ENCODE measurements around the gene PRKCZ.
A peak's percentile ranks its signal among the peaks of the same experiment; 100 is the strongest.

Gene PRKCZ

DNA sequence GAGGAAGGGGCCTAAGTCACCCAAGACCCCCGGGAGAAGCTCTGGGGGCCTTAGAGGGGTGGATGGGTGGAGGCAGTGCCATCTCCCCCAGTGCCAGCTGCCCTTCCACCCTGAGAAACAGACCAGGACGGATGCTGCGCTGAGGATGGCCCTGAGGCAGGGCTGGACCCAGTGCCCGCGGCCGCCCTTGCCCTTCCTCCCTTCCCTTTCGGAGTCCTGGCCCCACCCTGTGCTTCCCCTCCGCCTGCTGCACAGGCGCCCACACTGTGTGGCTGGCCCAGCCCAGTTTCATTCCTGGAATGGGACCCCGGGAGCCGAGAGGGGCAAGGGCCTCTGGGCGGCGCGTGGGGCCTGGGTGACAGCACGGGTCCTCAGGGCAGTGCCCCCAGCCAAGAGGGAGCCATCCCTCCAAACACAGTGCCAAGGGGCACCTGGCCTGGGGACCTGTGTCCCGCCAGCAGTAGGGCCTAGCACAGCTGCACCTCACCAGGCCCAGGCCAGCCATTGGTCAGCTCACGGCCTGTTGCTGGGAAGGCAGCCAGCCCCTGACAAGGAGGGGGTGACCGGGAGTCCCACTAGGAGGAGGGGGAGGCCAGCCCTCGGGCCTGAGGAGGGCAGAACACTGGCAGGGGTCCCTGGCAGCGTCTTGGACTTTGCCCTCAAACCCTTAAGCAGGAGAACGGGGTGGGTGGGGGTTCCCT lies 164.5 kb downstream of the PRKCZ start:
- no peak for DNase-seq

DNA sequence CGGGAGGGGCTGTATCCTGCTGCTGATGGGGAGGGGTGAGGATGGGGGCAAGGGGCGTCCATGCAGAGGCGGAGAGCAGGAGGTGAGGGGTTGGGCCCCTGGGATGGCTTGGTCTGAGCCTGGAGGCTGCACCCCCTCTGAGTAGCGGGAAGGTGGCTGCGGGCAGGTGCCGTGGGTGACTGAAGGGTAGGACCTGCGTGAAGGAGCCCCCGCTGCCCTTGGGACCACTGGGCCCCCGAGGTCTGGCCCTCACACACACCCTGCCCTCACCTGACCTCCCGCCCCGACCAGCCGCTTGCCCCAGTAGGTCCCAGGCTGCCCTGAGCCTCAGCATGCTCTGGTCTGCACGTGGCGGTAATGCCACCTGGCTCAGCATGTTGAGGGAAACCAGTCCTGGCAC lies 165.1 kb downstream of the PRKCZ start:
- no peak for DNase-seq

DNA sequence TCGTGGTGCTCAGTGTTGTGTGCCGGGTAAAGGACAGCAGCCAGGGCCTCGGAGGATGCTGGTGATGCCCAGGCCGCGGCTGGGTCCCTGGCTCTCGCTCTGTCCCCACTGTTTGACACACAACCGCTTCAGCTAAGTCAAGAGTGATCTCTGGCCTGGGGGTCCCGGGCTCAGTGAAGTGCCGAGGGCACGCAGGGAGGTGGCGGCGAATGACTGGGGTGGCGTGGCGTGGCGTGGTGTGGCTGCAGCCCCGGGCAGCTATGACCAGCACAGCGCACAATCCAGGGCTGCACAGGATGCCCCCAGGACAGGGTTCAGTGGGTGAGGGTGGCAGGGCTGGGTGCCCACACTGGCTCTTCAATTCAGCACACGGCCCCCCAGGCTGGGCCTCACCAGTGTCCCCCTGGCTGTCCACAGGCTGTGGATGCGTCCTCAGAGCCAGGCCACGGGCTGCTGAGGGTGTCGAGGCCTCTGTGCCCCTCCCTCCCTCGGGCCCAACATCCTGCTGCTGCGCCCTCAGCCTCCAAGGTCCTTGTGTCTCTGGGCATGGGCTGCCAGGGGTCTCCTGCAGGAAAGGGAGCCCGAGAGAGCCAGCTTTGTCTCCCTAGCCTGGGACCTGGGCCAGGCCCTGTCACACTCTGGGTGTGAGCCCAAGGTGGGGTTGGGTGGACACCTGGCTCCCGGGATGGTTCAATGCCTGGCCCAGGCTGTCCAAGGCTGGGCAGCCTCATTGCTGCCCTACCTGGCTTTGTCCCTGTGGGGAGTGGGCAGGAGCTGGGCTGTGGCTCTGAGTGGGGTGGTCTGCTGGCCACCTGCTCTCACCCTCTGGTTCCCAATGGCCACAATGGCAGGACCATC lies 165.9 kb downstream of the PRKCZ start:
- DNase-seq: no peak

DNA sequence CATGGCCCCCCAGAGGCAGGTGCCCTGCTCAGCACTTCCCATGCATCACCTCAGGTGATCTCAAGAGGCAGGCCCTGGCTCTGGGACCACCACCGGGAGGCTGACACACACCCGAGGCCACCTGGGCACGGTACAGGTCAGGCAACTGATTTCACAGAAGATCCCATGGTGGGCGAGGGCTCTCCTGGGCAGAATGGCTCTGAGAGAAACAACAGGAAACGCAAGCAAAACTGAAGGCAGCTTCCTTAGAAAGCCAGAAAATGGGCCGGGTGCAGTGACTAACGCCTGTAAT lies 166.5 kb downstream of the PRKCZ start:
- no peak for DNase-seq

DNA sequence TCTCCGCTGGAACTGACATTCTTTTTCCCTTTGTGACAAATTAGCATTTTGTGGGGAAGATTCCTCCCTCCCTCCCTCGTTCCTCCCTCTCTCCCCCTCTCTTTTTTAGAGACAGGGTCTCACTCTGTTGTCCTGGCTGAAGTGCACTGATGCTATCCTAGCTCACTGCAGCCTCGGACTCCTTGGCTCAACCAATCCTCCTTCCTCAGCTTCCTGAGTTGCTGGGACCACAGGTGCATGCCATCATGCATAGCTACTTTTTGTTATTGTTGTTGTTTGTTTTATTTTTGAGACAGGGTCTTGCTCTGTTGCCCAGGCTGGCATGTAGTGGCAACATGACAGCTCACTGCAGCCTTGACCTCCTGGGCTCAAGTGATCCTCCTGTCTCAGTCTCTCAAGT lies 171.1 kb downstream of the PRKCZ start:
- DNase-seq: no peak

DNA sequence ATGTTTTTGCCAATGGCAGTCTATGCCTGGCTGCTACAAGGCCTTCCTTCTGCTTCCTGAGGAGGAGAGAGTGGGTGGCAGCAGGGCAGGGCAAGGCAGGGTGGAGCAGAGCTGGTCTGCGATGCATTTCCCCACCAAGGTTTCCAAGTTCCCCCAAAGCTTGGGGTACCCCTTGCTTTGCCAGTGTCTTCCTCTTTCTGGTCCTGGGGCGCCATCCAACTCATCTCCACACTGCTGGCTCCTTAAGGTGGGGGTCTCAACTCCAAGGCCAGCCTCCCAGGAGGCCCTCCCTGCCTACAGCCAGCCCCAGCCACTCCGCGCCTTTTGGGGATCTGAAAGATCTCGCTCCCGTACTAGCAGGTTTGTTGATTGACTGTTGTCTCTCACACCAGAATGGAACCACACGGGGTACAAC lies 174.0 kb downstream of the PRKCZ start:
- no peak for DNase-seq

DNA sequence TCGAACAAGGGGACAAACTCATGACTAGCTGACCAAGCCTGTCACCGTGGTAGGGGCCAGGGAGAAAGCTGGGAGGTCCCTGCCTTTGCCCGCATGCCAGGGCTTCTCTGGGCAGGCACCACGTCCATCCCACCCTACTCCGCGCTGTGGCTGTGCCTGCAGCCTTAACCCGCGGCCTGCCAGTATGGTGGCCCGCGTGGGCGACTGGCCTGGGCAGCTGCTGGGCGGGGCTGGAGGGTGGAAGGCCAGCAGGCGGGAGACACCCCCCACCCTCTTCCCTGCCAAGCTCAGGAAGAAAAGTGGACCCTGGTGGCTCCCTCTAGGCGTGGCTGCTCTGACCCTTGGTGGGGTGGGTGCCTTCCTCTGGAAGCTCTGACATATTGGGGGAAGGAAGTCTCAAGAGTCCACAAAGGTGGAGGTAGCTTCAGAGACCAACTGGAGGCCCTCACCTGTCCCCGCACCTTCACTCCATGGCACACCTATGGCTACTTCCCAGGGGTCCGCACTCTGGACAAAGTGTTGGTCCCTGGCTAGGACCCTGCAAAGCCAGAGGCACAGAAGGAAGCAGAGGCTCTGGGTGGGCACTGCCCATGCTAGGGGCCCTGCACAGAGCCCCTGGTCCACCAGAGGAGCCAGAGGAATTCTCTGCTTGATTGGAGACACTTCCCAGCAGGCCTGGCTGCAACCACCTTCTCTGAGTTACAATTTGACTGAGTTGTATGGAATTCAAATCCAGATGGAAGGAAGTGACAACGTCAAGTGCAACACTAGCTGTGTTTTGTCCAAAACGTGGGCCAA lies 174.6 kb downstream of the PRKCZ start:
- DNase-seq: no peak

DNA sequence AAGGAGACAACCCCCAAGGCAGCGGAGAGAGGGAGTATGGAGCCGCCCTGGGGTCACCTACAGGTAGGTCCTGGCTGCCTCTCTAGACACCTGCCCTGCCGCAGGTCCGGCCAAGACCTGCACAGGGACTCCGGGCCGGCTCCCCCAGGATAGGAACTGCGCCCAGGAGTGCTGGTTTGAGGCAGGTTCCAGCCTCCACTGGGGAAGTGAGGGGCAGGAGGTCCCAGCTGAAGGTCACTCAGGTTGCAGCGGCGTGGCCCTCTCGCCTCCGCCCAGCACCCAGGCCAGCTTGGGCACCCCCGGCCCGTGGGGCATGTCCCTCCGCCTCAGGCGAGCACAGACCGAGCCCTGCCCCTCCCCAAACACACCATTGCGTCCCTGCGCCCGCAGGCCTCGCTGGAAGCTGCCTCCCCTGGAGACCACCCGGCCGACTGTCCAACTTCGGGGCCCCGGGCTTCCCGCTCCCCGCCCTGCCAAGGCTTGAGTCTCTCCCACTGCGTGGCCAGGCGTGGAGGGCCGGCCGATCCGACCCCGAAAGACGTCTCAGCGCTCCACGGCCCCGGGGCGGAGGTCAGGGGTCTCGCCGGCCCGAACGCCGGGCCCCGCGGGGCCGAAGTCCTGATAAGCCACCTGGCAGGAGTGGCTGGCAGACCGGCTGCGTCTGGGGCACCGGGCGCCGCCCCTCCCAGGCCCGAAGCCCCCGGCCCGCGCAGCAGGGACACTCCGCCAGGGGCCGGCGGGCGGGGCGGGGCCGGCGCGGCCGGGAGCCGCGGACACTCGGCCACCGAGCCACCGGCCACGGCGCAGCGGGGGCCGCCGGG lies 176.5 kb downstream of the PRKCZ start:
- no peak for DNase-seq

DNA sequence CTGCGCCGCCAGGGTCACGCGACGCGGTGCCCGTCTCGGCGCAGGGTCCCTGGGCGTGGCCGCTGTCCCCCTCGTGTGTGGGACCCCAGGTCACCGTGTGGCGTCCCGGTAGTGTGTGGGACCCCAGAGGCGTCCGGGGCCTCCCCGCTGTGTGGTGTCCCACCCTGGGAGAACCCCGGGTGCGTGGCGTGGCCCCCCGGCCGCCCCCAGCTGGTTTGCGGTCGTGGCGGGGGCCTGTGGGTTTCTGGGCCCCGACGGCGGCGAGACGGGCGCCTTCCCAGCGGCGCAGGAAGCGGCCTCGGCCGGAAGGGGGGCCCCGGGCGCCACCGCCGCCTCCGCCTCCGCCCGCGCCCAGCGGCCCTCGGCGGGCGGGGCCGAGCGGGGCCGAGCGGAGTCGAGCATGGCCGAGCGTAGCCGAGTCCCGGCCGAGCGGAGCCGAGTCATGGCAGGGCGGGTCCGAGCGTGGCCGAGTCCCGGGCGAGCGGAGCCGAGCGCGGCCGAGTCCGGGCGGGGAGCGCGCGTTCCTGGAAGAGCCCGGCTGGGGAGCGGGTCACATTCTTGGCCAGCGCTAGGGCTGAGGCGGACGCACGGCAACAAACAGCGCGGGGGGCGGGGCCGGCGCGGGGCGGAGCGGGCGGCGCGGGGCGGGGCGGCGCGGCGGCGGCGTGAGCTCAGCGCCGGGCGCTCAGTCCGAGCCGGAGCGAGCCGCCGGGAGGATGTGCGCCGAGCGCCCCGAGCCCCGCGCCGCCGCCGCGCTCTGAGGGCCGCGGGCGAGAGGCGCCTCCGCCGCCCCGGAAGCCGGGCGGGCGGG lies 177.3 kb downstream of the PRKCZ start:
- DNase-seq: peak; percentile 92 to 95

DNA sequence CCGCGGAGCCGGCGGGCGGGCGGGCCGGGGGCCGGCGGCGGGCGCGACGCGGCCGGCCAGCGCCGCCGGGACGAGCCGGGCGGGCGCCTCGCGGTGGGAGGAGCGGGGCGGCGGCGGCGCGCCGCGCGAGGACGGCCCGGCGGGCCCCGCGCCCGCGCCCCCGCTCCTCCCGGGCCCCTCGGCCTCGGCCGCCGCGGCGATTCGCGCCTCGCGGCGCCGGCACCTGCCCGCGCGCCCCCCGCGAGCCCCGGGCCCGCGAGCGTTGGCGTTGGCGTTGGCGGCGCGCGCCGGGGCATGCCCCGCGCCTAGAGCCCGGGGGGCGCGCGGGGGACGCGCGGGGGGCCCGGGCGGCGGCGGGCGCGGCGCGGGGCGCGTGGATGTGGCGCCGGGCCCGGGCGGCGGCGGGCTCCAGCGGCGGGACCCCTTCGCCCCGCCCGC lies 178.0 kb downstream of the PRKCZ start, which contains the start of gene SKI:
SKI (plus strand) TSS at position 163 of the 438 bp plus-strand sequence. CDS start 448 bp downstream, outside the sequence.
- no peak for DNase-seq

DNA sequence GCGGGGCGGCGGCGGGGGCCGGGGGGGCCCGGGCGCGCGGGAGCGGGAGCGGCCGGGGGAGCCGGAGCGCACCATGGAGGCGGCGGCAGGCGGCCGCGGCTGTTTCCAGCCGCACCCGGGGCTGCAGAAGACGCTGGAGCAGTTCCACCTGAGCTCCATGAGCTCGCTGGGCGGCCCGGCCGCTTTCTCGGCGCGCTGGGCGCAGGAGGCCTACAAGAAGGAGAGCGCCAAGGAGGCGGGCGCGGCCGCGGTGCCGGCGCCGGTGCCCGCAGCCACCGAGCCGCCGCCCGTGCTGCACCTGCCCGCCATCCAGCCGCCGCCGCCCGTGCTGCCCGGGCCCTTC lies 178.5 kb downstream of the PRKCZ start:
- DNase-seq: no peak

DNA sequence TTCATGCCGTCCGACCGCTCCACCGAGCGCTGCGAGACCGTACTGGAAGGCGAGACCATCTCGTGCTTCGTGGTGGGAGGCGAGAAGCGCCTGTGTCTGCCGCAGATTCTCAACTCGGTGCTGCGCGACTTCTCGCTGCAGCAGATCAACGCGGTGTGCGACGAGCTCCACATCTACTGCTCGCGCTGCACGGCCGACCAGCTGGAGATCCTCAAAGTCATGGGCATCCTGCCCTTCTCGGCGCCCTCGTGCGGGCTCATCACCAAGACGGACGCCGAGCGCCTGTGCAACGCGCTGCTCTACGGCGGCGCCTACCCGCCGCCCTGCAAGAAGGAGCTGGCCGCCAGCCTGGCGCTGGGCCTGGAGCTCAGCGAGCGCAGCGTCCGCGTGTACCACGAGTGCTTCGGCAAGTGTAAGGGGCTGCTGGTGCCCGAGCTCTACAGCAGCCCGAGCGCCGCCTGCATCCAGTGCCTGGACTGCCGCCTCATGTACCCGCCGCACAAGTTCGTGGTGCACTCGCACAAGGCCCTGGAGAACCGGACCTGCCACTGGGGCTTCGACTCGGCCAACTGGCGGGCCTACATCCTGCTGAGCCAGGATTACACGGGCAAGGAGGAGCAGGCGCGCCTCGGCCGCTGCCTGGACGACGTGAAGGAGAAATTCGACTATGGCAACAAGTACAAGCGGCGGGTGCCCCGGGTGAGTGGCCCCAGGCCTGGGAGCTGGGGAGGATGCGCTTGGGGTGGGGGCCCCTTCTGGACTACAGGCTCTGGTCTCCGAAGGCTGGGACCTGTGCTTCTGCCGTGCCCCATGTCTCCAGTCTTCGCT lies 179.0 kb downstream of the PRKCZ start:
- DNase-seq: peak; percentile 53 to 63

DNA sequence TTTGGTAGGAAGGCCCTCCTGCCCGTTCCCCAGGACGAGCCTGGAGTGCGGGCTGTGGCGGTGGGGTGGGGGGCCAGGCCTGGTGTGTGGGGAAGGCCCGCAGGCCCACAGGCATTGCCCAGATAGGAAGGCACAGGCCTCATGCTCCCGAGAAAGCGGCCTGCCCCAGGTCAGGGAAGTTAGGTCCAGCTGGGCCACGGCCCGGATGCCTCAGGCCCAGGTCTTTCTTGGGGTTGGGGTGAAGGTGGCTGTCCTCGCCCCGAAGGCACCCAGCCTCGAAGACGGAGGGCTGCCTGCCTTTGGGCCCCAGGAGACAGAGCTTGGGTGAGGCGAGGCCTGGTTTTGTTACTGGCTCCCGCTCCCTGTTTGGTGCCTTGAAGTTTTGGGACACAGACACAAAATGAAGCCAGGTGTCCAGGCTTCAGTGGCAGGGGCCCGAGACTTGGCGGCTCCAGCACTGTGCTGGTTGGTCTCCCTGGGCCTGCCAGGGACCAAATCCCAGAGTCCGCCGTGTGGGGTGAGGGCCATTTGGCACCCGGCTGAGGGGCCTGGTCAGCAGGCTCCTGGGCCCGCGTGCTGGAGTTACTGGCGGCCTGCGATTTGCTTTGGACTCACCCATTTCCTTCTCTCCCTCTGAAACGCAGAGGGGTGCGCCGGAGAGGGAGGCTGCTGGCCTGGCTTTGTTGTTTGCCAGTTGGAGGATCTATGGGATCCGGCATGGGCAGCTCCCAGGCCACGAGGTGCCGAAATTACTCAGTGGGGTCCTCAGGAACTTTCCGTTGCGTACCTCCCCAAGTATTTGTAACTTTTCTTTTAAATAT lies 179.9 kb downstream of the PRKCZ start:
- DNase-seq: peak in 1 of 2 donors; percentile 36

DNA sequence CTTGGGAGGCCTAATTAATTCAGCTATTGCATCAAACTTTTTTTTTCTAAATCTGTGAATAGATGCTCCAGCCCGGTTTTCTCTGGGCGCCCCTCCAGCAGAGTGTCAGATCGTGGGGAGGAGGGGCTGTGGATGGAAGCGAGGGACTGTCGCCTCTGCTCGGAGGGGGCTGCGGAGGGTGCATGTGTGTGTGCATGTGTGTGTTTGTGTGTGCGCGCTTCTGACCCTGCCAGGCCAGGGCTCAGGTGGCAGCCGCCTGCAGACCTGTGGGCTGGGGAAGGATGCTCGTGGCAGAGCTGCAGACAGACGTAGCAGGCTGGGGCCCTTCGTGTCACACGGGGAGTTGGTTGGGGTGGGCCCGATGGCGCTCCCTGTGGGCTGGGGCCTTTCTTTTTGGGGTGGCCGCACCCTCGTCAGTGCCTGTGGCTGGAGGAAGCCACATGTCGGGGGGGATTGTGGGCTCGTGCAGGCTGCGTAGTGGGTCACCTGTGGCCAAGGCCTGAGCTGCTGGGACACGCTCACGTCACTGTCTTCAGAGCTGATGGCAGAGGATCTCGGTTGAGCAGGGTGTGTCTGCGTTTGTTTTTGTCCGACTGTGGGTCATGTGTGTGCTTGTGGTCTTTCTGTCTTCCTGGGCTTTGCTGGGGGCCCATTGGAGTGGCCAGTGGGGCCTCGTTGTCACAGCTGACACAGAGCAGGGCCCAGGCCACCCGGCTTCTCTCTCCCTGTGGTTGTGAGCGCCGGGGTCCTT lies 180.7 kb downstream of the PRKCZ start:
- peak; percentile 53 to 54 for DNase-seq

DNA sequence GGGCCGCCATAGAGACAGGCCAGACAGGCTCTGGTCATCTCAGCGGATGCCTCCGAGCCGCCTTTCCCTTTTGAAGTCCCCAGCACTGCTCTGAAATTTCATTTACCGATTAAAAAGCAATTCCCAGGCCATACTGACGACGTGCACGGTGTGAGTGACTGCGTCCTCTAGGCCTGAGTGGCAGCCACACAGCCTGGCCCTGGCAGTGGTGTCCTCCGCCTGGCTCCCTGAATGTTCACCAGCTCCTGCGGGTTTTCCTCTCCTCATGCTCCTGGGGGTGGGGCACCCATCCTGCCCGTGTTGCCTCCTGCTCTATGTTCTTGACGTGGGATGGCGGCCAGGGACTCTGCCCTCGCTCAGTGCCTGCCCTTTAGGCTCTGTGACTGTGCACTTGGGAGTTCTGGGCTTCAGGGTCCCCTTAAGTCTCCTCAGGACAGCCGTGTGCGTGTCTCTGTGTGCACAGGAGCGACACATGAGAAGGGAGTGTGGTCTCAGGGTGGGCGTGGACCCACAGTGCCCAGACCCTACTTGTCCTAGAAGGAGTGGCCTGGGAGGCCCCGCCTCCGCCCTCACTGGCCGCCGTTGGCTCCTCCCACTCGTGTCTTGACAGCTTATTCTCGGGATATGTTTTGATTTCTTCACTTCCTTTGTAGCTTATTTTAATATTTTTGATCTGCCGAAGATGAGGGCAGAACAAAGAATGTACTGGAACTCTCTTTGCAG lies 181.5 kb downstream of the PRKCZ start:
- DNase-seq: peak; percentile 74 to 84

DNA sequence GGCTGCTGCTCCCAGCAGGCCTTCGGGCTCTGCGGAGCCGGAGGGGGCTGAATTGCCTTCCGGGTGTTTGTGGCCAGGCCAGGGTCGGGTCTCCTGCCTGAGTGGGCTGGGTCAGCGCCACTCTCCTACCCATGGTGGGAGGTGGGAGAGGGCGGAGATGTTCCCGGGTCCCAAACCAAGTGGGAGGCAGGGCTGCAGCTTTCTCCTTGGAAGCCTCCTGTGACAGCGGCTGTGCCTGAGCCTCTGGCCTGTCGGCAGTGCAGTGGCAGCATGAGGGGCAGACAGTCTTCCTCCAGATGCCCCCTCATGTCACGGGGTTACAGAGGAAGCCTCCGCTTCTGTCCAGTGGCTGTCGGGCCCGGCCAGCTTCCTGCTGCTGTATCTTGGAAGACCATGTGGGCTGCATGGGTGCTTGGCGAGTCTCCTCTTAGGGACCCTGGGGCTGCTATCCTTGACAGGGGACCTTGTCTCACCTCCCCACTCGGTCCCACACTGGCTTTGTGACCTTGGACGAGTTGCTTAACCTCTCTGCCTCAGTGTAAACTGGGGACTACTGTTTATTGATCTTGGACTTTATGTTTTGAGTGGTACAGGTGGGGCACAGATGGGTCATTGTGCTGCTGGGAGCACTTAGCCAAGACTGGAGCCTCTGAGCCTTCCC lies 182.2 kb downstream of the PRKCZ start:
- DNase-seq: no peak

DNA sequence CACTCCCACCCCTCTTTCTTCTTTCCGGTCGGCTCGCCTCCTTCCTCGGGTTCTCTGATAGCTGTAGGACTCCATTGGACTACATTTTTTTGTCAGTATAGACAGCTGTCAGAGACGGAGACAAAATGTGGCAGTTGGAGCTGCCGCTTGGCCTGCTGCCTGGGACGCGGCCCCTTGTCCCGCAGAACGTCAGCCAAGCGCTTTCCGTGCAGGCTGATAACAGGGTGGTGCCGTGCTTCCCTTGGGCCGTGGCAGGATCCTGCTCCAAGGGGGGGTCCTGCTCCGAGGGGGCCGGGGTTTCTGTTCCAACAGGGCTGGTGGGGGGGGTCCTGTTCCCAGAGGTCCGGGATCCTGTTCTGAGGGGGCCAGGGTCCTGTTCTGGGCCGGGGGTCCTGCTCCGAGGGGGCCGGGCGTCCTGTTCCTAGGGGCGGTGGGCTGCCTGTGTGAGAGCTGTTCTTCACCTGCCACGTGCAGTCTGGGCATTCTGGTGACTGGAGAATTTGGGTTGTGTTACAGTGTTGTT lies 182.8 kb downstream of the PRKCZ start:
- DNase-seq: no peak

DNA sequence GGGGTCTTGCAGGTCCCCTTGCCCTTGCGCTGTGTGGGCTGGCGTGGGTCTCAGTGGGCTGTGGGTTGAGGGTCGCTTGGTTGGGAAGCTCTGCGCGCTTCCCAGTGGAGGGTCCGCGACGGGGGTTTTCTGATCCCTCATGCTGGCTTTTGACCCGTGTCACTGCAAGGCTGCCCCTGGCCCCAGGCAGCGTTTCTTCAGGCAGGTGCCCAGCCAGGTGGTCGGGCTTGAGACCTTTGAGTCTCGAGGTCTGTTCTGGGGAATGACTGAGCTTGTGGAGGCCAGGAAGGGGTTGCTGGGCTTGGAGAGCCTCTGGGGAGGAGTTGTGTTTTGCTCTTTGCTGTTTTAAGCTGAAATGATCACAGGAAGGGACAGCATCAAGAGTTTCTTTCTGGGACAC lies 183.3 kb downstream of the PRKCZ start:
- DNase-seq: no peak
